ENCODE data around the gene IL4R.
"Not testable (repeated sequence)": the region's sequence is repeated elsewhere in the genome, so short reads cannot be mapped to it uniquely, and the experiment has no call there.

Gene IL4R

DNA sequence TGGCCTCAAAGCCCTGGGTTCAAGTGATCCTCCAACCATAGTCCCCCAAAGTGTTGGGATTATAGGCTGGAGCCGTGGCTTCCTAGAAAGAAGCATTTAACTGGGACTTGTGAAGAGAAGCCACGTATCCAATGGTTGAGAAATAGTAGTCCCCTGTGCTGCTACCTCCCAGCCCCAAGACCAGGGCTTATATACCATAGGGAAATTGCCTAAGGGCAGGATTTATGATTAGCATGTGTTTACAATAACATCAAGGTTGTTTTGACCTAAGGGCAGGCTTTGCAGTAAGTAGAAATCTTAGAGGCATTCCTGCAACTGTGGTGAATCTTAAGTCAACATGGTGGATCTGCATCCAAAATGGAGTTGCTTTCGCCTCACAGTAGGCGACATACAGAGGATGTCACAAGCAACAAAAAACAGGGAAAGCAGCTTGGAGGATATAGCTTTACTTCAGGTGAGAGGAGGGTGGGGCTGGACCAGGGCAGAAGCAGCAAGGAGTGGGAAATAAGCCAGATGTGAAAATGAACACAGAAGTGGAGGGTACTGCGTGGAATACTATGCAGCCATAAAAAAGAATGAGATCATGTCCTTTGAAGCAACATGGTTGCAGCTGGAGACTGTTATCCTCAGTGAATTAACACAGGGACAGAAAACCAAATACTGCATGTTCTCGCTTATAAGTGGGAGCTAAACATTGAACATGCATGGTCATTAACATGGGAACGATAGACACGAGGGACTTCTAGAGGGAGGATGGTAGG is 26.5 kb upstream of the IL4R start:
- H3K27ac ChIP-seq, result peak overlapping the region; percentile 90
- DNase-seq (ENCODE audit: low read depth, low spot score), result no peak

DNA sequence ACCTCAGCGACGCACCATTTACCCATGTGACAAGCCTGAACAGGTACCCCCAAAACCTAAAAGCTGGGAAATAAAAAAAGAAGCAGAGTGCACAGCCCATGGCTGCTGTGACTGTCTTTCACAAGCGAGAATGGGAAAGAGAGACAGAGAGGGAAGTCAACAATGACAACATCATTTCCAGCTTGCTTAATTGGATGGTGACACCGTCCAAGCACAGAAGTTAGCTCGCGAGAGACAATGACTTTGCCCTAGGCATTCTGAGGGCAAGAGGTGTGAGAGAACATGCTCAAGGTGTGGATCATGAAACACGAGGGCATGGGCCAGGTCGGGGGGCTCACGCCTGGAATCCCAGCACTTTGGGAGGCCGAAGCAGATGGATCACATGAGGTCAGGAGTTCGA is 25.9 kb upstream of the IL4R start:
- H3K27ac ChIP-seq, result no peak overlapping the region
- DNase-seq (ENCODE audit: low read depth, low spot score), result no peak

DNA sequence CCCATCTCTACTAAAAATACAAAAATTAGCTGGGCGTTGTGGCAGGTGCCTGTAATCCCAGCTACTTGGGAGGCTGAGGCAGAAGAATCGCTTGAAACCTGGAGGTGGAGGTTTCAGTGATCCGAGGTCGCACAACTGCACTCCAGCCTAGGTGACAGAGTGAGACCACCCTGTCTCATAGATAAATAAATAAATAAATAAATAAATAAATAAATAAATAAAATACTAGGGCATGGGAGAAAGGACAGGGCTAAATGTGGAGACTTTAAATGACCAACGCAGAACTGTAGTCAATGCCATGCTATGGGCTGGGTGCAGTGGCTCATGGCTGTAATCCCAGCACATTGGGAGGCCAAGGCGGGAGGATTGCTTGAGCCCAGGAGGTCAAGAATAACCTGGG is 25.5 kb upstream of the IL4R start:
- DNase-seq (ENCODE audit: low read depth, low spot score); H3K27ac ChIP-seq: not testable (repeated sequence)

DNA sequence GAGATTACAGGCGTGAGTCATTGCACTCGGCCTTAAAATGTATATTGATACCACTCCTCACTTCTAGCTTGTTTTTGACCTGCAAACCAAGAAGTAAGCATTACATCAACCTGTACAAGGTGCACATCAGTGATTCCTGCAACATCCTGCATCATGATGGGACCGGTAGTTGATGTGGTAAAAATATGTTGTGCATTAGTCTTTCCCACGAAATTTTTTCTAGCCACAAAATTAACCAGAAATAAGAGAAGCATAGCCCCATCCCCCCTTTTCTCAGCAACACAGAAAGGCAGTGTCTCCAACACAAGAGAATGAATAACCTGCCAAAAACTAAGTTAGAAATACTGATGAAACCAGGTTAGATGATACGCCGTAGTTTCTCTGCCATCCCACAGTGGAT is 24.1 kb upstream of the IL4R start:
- H3K27ac ChIP-seq, result no peak overlapping the region
- no peak for DNase-seq (ENCODE audit: low read depth, low spot score)

DNA sequence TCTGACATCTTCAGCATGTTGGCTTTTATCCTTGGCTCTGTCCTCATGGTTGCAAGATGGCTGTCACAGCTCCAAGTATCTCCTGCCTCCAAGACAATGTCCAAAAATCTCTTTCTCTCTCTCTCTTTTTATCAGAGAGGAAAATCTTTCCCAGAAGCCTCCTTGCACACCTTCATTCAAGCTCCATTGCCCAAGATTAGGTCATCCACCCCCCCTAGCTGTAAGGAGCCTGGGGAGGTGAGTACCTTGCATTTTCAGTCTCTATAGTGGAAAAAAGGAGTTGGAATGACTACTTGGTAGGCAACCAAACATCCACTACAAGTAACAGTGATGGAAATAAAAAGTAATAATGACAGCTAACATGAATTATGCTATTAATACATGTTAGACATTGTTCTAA is 23.2 kb upstream of the IL4R start:
- no peak overlapping the region for H3K27ac ChIP-seq
- DNase-seq (ENCODE audit: low read depth, low spot score), result no peak

DNA sequence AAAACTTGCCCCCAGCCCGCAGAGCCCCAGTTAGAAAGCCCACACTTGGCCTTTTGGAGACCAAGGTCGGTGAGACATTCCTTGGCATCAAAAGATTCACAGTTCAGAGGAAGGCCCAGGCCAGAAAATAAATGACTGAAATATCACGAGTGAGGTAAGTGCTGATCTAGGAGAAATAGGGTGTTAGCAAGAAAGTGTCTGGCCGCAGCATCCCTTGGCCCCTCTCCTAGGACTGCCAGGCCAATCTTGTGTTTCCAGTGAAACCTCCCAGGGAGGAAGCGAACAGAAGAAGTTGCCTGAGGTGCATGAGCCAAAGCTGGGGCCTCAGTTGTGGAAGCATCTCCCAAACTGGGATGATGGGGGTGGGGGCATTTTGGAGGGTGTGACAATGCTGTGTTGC is 22.7 kb upstream of the IL4R start:
- H3K27ac ChIP-seq, result no peak overlapping the region

DNA sequence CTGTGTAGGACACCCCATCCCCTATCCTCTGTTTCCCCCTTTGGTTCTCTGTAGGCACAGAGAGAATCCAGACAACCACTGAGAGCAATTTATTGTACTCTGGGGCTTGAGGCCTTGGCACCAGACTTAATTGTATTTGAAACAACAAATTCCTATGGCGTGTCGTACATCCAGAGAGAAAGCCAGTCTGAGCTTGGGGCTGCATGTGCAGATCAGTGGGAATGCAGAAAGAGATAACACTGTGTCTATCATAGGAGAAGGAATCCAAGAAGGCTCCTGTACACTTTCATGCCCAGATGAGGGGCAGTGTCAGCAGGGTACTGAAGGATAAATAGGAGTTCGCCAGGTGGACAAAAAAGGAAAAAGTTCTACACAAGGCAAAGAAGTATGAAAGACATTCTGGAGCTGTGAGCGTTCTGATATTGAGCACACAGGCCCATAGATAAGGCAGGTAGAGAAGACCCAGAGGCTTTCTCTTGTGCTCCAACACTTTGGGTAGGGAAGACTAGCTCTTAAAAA is 22.0 kb upstream of the IL4R start:
- no peak overlapping the region for H3K27ac ChIP-seq
- no peak for DNase-seq (ENCODE audit: low read depth, low spot score)

More for the DNA sequence above, 22.7 kb upstream of the IL4R start:
- no peak for DNase-seq (ENCODE audit: low read depth, low spot score)

DNA sequence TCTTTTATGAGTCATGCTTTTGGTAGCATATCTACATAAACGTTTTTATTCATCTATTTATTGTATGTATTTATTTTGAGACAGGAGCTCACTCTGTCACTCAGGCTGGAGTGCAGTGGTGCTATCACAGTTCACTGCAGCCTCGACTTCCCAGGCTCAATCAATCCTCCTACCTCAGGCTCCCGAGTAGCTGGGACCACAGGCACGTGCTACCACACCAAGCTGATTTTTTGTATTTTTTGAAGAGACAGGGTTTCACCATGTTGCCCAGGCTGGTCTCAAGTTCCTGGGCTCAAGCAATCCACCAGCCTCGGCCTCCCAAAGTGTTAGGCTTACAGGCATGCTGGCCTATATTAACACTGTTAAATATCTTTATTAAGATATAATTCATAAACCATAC is 20.4 kb upstream of the IL4R start:
- H3K27ac ChIP-seq, result no peak overlapping the region
- no peak for DNase-seq (ENCODE audit: low read depth, low spot score)

DNA sequence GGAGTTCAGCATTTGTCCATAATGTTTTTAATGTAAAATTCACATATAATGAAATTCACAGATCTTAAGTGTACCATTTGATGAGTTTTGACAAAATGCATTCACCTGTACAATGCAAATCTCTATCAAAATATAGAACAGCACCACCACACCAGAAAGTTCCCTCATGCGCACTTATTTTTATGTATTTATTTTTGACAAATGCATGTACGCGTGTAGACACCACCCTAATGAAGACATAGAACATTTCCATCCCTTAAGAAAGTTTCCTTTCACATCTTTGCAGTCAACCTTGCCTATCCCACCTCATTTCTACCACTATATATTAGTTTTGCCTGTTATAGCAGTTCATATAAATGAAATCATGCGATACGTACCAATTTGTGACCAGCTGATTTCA is 15.6 kb upstream of the IL4R start:
- H3K27ac ChIP-seq, result no peak overlapping the region
- DNase-seq (ENCODE audit: low read depth, low spot score), result no peak

DNA sequence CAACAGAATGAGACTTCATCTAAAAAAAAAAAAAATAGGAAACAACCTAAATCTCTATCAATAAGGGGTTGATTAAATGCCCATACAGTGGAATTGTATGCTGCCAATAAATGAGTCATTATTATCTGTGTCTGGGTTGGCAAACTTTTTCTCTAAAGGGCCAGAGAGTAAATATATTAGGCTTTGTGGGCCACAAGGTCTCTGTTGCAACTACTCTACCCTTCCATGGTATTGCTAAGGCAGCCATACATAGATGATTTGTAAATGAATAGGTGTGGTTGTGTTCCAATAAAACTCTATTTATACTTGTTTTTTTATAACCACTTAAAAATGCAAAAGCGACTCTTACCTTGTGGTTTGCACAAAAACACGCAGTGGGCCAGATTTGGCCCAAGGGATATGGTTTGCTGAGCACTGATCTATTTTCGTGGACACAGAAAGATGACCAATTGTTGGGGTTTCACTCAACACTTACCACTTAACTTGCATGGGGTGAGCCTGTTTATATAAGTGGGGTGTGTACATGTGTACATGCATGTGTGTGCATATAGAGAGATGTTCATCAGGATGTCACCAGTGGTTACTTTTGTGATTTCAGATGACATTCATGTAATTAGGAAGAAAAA is 12.4 kb upstream of the IL4R start:
- no peak overlapping the region for H3K27ac ChIP-seq
- DNase-seq (ENCODE audit: low read depth, low spot score), result no peak

DNA sequence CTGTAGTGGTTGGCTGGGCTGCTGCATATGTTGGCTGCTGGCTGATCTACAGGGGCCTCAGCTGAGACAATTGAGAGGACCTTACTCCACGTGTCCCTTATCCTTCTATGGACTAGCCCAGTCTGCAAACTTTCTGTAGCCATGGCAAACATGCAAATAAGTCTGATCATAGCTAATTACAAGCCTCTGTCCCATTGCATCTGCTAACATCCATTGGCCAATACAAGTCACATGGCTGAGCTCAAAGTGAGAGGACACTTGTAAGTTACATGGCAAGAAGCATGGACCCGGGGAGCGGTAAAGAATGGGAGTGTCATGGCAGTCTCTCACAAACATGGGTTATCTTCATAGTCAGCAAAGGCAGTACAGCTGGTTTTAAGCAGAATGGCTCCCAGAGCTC is 11.6 kb upstream of the IL4R start:
- no peak for DNase-seq (ENCODE audit: low read depth, low spot score)
- no peak overlapping the region for H3K27ac ChIP-seq

DNA sequence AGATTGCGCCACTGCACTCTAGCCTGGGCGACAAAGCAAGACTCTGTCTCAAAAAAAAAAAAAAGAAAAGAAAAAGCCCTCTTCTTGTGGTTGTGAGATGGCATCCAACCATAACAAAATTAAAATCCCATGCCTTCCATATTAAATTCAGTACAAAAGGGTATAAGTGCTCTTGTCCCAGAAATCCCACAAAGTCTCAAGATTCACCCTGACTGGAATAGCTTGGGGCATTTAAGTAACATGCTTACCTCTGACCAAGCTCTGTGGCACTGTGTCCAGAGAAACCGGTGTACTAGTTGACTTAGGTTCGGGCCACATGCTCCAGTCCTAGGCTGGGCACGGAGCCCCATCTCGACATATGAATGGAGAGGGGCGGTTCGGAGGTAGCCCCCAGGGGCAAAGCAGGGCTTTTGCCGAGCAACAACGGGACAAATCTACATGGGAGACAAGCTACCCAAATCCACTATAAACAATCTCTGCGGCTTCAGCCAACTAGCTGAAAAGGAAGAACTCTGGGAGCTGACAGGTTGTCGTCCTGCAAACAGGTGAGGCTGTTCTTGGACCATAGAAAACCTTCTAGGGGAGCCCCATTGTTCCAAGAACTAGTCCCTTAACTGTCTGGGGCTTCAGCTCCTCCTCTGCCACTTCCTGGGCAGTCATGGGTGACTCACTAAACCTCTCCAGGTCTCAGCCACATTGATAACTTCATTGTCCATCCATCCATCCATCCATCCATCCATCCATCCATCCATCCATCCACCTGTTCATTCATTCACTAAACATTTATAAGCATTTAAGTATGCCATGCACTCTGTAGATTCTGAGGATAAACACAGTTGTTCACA is 10.3 kb upstream of the IL4R start:
- H3K27ac ChIP-seq, result no peak overlapping the region
- no peak for DNase-seq (ENCODE audit: low read depth, low spot score)

DNA sequence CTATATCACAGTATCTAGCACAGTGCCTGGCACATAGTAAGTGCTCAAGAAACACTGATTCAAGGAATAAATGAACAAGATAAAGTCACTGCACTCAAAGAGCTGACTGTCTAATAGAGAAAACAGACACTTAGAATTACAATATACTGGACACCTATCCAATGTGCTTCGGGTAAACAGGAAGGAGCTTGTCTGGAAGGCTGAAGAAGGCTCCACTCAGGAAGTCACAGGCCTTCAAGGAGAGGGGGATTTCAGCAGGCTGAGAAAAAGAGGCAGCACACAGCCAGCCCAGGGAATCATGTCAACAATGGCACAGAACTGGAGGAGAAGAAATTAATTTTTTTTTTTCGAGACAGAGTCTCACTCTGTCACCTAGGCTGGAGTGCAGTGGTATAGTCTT is 9.7 kb upstream of the IL4R start:
- no peak for DNase-seq (ENCODE audit: low read depth, low spot score)
- H3K27ac ChIP-seq, result no peak overlapping the region

DNA sequence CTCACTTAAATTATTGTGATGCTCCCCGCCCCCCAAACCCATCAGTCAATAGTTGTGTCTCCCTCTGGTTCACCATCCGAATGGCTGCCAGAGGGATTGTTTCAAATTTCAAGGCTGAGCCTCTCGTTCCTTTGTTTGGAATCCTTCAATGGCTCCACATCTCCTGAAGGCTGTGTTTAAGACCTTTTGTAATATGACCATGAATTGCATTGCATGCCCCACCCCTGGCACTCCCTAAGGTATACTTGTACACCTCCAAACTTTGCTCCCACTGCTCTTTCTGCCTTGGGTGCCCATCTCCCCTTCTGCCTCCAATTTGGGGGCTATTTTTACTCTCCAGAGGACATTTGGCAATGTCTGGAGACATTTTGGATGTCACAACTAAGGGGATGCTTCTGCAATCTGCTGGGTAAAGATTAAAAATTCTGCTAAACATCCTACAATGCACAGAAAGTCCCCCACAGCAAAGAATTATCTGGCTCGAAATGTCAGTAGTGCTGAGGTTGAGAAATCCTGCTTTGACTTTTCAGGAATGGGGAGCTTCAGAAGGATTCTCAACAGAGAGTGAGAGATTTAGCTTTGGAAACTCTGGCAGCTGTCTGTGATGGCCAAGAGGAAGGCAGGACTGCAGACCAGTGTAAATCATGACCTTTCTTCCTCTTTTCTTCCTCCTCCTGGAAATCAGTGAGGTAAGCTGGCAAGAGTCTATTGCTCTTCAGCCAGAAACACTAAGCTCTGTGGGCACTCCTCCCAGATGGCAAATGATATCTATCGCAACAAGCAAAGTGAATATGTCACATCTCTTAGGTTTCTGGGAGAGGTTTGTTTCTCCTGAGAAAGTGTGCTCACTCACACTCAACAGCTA is 8.7 kb upstream of the IL4R start:
- H3K27ac ChIP-seq, result no peak overlapping the region
- DNase-seq (ENCODE audit: low read depth, low spot score), result no peak

DNA sequence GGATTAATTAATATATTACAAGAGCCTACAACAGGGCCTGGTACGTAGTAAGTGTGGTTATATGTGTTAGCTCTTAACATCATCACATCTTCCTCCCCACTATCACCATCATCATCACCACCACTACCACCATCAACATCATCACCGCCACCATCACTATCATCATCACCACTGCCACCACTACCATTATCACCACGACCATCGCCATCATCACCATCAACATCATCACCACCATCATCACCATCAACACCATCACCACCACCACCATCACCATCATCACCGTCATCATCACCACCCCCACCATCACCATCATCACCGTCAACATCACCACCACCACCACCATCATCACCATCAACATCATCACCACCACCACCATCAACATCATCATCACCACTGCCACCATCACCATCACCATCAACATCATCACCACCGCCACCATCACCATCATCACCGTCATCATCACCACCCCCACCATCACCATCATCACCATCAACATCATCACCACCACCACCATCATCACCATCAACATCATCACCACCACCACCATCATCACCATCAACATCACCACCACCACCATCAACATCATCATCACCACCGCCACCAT is 7.8 kb upstream of the IL4R start:
- no peak for DNase-seq (ENCODE audit: low read depth, low spot score)
- no peak overlapping the region for H3K27ac ChIP-seq

DNA sequence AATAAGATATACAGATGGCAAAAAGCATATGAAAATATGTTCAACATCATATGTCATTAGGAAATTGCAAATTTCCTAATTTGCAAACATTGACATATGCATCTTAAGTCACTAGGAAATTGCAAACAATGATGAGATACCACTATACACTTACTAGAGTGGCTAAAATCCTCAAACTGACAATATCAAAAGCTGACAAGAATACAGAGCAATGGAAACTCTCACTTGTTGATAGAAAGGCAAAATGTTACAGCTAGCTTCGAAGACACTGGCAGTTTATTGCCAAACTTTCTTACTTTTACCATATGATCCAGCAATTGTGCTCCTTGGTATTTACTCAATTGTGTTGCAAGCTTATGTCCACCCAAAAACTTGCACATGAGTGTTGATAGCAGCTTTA is 5.0 kb upstream of the IL4R start:
- DNase-seq (ENCODE audit: low read depth, low spot score), result no peak
- H3K27ac ChIP-seq, result no peak overlapping the region

DNA sequence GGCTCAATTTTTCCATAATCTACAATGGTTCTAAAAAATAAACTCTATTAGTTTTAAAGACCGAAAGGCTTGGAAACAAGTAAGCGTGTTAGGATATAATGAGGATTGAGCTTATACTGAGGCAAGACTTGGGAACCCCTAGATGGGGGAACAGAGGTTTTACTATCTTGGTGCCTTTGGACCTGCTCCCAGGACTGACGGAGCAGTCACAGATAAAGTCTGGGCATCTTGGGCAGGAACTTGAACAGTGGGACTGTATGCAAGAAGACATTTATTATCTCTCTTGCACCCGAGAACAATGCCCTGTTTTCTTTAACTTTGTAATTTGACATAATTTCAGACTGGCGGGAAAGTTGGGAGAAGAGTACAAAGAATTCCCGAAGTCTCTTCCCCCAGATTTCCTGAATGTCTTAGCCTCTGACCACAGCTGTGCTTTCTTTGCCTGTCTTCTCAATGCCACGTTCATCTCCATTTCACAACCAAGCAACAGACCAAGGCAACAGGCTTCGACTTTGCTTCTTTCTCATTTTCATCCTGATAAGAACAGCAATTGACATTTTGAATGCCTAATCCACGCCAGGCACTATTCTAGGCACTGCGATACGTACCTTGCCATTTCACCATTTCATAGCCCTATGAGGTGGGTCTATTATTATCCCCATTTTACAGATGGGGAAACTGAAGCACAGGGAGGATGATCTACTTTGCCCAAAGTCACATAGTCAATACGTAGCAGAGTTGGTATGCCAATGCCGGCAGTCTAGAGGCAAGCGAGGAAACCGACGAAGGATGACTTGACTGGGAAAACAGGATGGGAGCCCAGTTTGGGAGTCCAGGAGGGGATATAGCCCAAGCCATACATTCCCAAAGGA is 3.0 kb upstream of the IL4R start:
- DNase-seq (ENCODE audit: low read depth, low spot score), result no peak
- H3K27ac ChIP-seq, result no peak overlapping the region

DNA sequence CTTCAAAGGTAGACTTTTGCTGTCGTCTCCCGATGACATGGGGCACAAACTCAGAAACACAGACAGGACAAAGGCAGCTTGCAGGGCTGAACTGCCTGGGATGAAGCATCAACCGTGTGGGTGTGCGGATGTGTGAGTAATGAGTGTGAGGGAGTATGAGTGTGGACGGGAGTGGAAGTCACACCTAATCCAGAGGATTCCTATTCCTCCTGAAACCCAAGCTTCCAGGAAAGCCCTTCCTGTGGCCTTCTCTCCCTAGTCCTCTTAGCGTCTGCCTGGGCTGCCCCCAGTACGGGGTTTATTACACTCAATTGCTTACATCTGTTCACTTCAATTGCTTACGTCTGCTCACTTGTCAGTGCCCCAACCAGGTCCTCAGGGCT is 2.3 kb upstream of the IL4R start:
- DNase-seq (ENCODE audit: low read depth, low spot score), result no peak
- no peak overlapping the region for H3K27ac ChIP-seq

DNA sequence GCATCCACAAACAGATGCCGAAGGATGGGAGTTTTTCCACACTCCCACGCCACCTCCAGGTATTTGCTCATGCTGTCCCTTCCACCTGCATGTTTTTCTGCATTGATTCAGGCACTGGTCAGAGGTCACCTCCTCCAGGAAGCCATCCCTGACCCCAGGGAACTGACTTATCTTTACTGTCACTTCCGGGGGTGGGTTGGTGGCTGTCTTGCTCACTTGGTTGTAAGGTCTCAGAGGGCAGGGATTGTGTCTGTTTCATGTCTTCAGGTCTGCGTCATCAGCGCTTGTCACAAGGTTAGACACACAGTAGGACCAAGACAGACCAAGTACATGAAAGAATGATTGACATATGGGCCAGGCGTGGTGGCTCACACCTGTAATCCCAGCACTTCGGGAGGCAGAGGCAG is 1.9 kb upstream of the IL4R start:
- DNase-seq (ENCODE audit: low read depth, low spot score), result no peak
- no peak overlapping the region for H3K27ac ChIP-seq
